Bronchial epithelial cell (primary cell): ENCODE data around the gene TNRC18. TPM values are rescaled to one million over a fixed set of nuclear protein-coding genes. Genes with fewer than 3 reads are reported as not detected.
A peak's percentile ranks its signal among the peaks of the same experiment; 100 is the strongest.

Experiments used
- DNase-seq: peaks from one replicate; pipeline ENCODE4 v3.0.0-alpha.2; 2010; ENCODE audit warnings: low read depth
- FAIRE-seq: peaks from 2 replicates; lab custom pipeline; 2011; peaks lifted over from hg19 to GRCh38; lab: Jason Lieb, UNC
- H3K27me3 ChIP-seq: 2 replicates; pipeline ENCODE4 v1.5.1; 2011; ENCODE audit warnings: low read length; ENCODE audit not compliant: control insufficient read depth, insufficient read depth
- H3K36me3 ChIP-seq: 2 replicates; pipeline ENCODE4 v1.5.1; 2011; ENCODE audit warnings: low read length; ENCODE audit not compliant: control insufficient read depth, insufficient read depth
- H3K4me3 ChIP-seq: 2 replicates; pipeline ENCODE4 v1.5.1; 2011; ENCODE audit warnings: mild to moderate bottlenecking, low read depth, low read length, control low read depth
- total RNA-seq: library from RNA; depleted of rRNA; stranded (reverse); fragments of >200 nt; gene quantifications from 2 replicates; pipeline ENCODE4 v1.2.1, GENCODE V29; 2014
- TF ChIP-seq, protein P1 (sequence below): IDR thresholded peaks from 2 replicates; pipeline ENCODE4 v1.5.1; 2011; ENCODE audit warnings: mild to moderate bottlenecking, moderate library complexity, low read length, control low read depth, inconsistent platforms; ENCODE audit not compliant: insufficient read depth, severe bottlenecking

Gene TNRC18
- total RNA-seq, 1 donor from 2014 or later, result 29.0 TPM

DNA sequence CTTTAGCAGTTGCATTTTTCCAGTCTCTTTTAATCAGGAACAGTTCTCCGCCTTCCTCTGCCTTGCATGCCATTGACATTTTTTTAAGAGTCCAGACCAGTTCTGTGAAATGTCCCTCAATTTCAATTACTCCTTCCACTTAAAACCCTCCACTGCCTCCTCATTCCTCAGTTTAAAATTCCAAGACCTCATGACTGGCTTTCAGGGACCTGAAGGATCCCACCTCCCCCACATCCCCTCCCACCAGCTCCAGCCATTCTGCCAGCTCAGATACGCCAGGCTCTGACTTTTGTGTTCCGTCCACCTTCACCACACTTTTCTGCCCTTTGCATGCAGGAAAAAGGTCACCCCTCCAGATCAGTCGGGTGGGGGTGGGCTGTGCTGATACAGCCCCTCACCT lies 8.7 kb downstream of the TNRC18 start:
- FAIRE-seq, result no peak
- Histone ChIP-seq H3K4me3 (no peak overlapping the region), H3K36me3 (no peaks in the 10 kb centered on the region), H3K27me3 (no peaks in the 10 kb centered on the region)
- TF ChIP-seq, protein P1, sequence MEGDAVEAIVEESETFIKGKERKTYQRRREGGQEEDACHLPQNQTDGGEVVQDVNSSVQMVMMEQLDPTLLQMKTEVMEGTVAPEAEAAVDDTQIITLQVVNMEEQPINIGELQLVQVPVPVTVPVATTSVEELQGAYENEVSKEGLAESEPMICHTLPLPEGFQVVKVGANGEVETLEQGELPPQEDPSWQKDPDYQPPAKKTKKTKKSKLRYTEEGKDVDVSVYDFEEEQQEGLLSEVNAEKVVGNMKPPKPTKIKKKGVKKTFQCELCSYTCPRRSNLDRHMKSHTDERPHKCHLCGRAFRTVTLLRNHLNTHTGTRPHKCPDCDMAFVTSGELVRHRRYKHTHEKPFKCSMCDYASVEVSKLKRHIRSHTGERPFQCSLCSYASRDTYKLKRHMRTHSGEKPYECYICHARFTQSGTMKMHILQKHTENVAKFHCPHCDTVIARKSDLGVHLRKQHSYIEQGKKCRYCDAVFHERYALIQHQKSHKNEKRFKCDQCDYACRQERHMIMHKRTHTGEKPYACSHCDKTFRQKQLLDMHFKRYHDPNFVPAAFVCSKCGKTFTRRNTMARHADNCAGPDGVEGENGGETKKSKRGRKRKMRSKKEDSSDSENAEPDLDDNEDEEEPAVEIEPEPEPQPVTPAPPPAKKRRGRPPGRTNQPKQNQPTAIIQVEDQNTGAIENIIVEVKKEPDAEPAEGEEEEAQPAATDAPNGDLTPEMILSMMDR, result no peak
- no peak for DNase-seq

DNA sequence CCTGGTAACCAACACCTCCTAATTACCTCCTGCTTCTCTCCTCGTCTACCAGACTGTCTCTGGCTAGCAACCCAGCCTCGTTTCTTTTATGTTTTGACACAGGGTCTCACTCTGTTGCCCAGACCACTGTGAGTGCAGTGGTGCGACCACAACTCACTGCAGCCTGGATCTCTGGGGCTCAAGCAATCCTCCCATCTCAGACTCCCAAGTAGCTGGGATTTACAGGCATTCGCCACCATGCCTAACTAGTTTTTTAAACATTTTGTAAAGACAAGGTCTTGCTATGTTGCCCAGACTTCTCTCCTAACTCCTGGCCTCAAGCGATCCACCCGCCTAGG lies 10.2 kb downstream of the TNRC18 start:
- DNase-seq (no peak), FAIRE-seq (no peak)

DNA sequence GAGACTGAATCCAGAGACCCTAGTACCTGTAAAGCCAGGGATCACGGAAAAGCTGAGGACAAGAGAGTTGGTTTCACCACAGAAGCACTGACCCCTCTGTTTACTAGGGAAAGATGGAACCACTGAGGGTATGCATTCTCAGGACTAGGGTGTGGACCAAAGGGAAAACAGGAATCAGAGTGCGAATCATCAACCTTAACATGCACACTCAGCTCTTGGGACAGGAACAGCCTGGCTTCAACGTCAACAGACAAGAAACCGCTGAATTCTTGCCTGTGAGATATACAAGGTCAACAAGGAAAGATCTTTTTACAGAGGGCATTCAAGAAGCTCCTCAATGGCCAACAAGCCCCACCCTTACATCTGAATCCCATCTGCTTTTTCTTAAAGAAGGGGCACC lies 14.9 kb downstream of the TNRC18 start:
- H3K4me3 ChIP-seq, result no peak overlapping the region
- DNase-seq, result peak; percentile 80
- H3K27me3 ChIP-seq, result no peaks in the 10 kb centered on the region
- TF ChIP-seq, protein P1, result no peak
- no peak for FAIRE-seq
- H3K36me3 ChIP-seq, result peaks cover 1% of the 10 kb centered on the region

More for the DNA sequence above, 10.2 kb downstream of the TNRC18 start:
- TF ChIP-seq, protein P1, result no peak
- Histone ChIP-seq H3K4me3 (no peak overlapping the region), H3K27me3 (no peaks in the 10 kb centered on the region), H3K36me3 (no peaks in the 10 kb centered on the region)

DNA sequence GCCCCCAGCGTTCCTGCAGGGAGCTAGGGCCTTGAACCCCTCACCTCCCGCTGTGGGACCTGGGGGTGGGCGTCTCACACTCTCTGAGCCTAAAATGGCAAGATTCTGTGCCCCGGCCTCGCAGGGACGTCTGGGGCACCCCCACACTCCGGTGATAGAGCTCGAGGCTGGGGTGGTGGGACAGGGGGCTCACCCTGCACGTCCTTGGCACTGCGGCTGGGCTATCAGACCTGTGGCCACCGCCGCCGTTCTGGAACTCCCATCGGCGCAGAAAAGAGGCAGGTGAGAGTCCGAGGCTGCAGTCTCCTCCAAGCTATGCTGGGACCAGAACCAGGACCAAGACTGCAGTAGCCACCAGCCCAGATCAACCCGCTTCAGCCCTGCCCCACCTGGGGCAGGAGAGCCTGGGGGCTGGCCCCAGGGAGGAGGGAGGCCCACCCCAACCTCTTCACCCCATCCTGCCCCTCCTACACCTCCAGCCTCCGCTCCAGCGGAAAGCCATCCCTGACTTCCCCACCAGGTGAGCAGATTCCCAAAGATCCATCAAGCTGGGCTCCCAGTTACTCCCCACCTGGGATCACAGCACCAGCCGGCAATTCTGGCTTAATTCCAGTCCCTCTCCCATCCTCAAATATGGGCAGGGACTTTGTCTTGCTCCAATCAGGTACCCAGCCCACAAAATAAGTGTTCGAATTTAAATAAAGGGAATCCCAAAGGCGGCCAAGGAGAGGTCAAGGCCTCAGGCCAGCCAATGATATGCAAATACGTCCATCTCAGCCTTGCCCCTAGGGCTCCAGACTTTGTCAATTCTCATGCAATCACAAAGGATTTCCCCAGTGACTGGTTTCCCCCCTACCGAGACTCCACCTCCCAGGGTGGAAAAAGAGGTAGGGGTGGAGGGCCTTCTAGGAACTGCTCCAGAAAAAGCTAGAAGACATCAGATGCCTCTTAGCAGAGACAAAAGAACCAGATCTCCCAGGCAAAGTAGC lies 16.4 kb downstream of the TNRC18 start:
- H3K27me3 ChIP-seq, result no peaks in the 10 kb centered on the region
- peaks cover 1% of the 10 kb centered on the region for H3K36me3 ChIP-seq
- no peak for FAIRE-seq

DNA sequence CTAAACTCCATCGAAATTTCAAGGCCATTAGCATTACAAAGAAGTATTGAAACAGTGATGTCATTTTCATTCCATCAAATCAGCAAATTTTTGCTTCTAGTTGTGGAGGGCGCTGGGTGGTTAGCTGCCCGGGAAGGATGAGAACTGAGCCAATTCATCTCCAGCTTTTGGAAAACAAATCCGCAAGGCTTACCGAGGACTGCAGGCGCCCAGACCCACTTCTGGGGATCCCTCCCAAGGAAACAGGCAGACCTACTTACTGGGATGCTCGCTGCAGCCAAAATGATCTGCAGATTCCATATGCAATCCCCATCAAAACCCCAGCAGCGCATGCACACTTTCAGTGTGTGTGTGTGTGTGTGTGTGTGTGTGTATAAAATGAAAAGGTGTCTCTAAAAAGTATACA lies 19.2 kb downstream of the TNRC18 start:
- H3K4me3 ChIP-seq, result no peak overlapping the region
- H3K27me3 ChIP-seq, result no peaks in the 10 kb centered on the region
- H3K36me3 ChIP-seq, result peaks cover 1% of the 10 kb centered on the region
- TF ChIP-seq, protein P1, result no peak
- no peak for DNase-seq
- no peak for FAIRE-seq

More for the DNA sequence above, 16.4 kb downstream of the TNRC18 start:
- H3K4me3 ChIP-seq, result no peak overlapping the region
- TF ChIP-seq, protein P1, result no peak
- no peak for DNase-seq
